GM13976 (cell line): ENCODE data around the gene SETD1A.

Source experiments
- DNase-seq: peaks from one replicate; pipeline ENCODE4 v3.0.0; 2012; ENCODE audit warnings: low spot score
- CTCF ChIP-seq: IDR thresholded peaks from 2 replicates; pipeline ENCODE4 v1.5.1; 2012; ENCODE audit warnings: borderline replicate concordance, mild to moderate bottlenecking; ENCODE audit not compliant: insufficient read depth; ENCODE audit errors: extremely low read depth, missing control alignments, control extremely low read depth
- in situ Hi-C: fragments of 300-500 bp; cut with MboI; formaldehyde crosslinking; loops from one replicate; pipeline ENCODE4 v1.12.0; 2022; ENCODE audit warnings: low sequenced_read_pairs, mixed read lengths, inconsistent platforms; ENCODE audit not compliant: unreplicated experiment

The SETD1A gene

GRCh38 chr16:31032736-31033708 is 75.5 kb downstream of the SETD1A start, which contains the start of gene STX4:
Gene STX4 (plus strand): TSS chr16:31033558. CDS start chr16:31033806, 248 bp downstream.
- DNase-seq: peak; percentile 96
- in situ Hi-C loops: no loop called here

GRCh38 chr16:31033709-31034492 is 76.3 kb downstream of the SETD1A start:
- in situ Hi-C loops: no loop called here
- DNase-seq: peak; percentile 94
- TF ChIP-seq CTCF: no peak

More at GRCh38 chr16:31032736-31033708, 75.5 kb downstream of the SETD1A start, which contains the start of gene STX4:
- TF ChIP-seq CTCF: no peak
